ENCODE measurements around the gene MAPK4.
"Not testable (repeated sequence)": the region's sequence is repeated elsewhere in the genome, so short reads cannot be mapped to it uniquely, and the experiment has no call there.

The MAPK4 gene

DNA sequence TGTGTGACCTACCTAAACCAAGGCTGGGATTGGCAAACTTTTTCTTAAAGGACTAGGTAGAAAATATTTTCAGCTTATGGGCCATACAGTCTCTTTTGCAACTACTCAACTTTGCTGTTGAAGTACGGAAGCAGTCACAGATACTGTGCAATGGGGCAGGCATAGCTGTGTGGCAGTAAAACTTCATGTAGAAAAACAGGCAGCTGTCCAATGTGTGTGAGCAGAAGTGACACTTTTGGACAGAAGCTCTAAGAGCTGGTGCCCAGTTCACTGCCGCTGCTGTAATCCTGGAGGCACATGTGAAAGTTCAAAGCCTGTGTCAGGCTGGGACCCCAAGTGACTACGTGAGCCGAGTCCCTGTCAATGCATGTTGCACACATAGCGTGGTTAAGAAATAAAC is 46.7 kb downstream of the MAPK4 start:
- no peak for DNase-seq (ENCODE audit: extremely low read depth, low read depth)
- TF ChIP-seq, protein P1, sequence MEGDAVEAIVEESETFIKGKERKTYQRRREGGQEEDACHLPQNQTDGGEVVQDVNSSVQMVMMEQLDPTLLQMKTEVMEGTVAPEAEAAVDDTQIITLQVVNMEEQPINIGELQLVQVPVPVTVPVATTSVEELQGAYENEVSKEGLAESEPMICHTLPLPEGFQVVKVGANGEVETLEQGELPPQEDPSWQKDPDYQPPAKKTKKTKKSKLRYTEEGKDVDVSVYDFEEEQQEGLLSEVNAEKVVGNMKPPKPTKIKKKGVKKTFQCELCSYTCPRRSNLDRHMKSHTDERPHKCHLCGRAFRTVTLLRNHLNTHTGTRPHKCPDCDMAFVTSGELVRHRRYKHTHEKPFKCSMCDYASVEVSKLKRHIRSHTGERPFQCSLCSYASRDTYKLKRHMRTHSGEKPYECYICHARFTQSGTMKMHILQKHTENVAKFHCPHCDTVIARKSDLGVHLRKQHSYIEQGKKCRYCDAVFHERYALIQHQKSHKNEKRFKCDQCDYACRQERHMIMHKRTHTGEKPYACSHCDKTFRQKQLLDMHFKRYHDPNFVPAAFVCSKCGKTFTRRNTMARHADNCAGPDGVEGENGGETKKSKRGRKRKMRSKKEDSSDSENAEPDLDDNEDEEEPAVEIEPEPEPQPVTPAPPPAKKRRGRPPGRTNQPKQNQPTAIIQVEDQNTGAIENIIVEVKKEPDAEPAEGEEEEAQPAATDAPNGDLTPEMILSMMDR (IDR thresholded peaks at IDR 0.05; ENCODE audit: low read depth, low read length) = no peak

DNA sequence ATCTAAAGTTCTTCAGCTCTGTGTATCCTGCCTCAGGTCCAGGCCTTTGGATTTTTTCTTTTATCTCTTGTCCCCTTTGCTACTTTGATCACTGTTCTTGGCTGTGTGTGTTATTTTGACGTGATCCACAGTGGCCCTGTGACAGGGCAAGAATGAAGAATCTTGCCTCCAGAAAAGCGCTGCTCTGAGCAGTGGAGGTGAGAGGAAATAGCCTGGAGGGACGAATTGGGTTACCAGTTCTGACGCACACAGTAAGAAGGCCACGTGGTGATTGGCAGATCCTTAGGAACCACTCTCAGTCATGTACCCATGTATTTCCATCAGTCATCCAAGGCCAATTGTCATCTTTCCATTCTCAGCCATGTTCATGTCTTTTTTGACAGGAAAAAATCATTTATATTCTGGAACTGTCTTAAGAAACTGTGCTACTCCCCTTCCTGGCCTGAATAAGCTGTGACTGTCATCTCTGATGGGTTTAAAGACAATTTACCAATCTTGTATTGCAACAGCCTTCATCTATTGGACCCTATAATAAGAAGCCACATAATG is 47.6 kb downstream of the MAPK4 start:
- TF ChIP-seq, protein P1 (IDR thresholded peaks at IDR 0.05; ENCODE audit: low read depth, low read length) = no peak
- no peak for DNase-seq (ENCODE audit: extremely low read depth, low read depth)

DNA sequence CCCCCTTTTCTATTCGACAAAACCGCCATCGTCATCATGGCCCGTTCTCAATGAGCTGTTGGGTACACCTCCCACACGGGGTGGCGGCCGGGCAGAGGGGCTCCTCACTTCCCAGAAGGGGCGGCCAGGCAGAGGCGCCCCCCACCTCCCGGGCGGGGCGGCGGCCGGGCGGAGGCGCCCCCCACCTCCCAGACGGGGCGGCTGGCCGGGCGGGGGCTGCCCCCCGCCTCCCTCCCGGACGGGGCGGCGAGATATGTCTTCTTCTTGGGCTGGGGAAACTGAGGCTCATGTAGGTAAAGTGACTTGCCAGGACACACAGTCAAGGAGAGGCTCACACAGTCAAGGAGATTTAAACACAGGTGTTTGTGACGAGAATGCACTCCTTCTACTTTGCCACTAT is 49.3 kb downstream of the MAPK4 start:
- not testable (repeated sequence) for DNase-seq (ENCODE audit: extremely low read depth, low read depth)

DNA sequence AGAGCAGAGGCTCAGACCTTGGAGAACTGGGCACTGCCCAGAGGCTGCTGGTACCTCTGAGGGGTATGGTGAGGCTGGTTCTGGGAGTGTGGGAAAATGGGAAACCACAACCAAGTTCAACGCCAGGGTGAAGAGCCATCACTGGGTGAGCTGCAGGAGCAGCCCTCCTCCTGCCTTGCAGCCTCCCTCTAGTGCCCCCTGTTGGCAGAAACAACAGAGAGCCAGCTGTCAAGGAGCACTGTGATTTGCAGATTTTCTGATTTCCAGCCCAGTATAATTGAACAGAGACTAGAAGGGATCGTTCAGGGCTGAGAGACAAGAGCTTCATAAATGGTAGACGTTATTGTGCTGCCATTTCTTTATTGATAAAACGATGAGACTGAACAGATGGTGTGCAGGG is 50.5 kb downstream of the MAPK4 start:
- TF ChIP-seq, protein P1 (IDR thresholded peaks at IDR 0.05; ENCODE audit: low read depth, low read length) = no peak
- DNase-seq (ENCODE audit: extremely low read depth, low read depth) = no peak

DNA sequence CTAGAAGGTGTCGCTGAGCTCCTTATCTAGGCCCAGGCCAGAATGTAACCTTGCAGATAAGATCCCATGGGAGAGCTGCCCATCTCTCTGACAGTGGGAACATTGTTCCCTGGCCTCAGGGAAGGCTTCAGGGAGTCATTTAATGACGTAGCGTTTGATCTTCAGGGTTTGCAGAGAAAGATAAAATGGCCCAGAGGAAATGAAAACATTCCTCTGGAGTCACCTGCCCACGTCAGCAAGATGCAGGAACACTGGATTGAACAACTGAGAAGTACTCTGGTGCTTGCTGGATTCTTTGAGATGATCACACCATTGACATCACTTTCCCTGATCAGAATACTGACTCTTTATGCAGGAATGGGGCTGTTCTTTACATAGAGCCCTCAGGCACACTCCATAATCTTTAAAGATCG is 51.6 kb downstream of the MAPK4 start:
- TF ChIP-seq, protein P1 (IDR thresholded peaks at IDR 0.05; ENCODE audit: low read depth, low read length) = no peak
- no peak for DNase-seq (ENCODE audit: extremely low read depth, low read depth)

DNA sequence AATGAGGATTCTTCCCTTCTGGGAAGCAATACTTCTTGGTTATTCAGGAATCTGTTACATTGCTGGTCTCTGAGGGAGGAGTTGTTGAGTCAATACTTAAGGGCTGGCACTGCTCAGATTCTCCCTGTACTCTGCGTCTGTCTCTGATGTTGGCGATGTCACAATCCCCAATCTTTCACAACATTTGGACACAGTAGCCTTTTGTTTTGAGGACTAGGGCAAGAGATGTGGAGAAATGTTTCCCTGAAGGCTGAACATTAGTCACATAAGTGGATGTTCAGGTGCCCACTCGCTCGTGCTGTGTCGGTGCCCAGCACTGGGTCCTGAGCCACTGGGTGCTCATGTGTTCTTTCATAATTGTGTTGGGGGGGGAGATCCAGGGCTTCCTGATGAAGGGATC is 55.0 kb downstream of the MAPK4 start:
- TF ChIP-seq, protein P1 (IDR thresholded peaks at IDR 0.05; ENCODE audit: low read depth, low read length) = no peak
- DNase-seq (ENCODE audit: extremely low read depth, low read depth) = no peak

DNA sequence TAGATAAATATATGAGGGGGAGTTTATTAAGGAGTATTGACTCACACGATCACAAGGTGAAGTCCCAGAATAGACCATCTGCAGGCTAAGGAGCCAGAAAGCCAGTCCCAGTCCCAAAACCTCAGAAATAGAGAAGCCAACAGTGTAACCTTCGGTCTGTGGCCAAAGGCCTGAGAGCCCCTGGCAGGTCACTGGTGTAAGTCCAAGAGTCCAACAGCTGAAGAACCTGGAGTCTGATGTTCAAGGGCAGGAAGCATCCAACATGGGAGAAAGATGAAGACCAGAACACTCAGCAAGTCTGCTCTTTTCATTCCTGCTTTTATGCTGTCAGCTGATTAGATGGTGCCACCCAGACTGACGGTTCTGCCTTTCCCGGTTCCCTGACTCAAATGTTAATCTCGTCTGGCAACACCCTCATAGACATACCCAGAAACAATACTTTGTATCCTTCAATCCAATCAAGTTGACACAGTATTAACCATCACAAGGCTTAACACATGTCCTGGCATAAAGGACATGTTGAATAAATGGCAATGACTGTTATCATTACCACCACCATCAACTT is 56.7 kb downstream of the MAPK4 start:
- TF ChIP-seq, protein P1 (IDR thresholded peaks at IDR 0.05; ENCODE audit: low read depth, low read length) = no peak
- DNase-seq (ENCODE audit: extremely low read depth, low read depth) = no peak

DNA sequence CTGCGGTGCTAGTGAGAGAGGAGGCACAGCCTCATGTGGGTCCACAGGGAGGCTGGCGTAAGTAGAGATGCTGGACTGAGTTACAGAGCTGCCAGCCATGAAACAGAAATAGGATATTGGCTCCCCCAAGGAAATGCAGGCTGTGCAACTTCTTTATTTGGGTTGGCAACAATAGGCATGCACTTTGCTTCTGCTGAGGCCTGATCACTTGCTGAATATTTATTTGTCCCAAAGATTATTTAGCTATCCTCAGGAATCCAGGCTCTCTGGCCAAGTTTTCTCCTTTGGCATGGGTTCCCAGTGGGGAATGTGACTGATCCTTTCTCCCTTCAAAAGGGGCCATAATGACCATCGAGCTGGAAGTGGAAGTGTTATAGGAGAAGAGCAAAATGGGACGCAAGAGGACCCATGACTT is 60.0 kb downstream of the MAPK4 start:
- no peak for DNase-seq (ENCODE audit: extremely low read depth, low read depth)
- TF ChIP-seq, protein P1 (IDR thresholded peaks at IDR 0.05; ENCODE audit: low read depth, low read length) = no peak
